GM18868 (cell line): ENCODE data around the gene SIM1.
A peak's percentile ranks its signal among the peaks of the same experiment; 100 is the strongest.

Experiments
- ATAC-seq: cut with Tn5 transposase; IDR thresholded peaks from one replicate; pipeline ENCODE4 v1.9.1; 2021; ENCODE audit warnings: mild to moderate bottlenecking, moderate library complexity; ENCODE audit not compliant: unreplicated experiment

SIM1 gene

GRCh38 chr6:100464903-100465700, at the start of gene SIM1:
Gene SIM1, minus strand, starts transcription at chr6:100464921. Its CDS starts 1,453 bp downstream, at chr6:100463468.
- no peak for ATAC-seq

DNA sequence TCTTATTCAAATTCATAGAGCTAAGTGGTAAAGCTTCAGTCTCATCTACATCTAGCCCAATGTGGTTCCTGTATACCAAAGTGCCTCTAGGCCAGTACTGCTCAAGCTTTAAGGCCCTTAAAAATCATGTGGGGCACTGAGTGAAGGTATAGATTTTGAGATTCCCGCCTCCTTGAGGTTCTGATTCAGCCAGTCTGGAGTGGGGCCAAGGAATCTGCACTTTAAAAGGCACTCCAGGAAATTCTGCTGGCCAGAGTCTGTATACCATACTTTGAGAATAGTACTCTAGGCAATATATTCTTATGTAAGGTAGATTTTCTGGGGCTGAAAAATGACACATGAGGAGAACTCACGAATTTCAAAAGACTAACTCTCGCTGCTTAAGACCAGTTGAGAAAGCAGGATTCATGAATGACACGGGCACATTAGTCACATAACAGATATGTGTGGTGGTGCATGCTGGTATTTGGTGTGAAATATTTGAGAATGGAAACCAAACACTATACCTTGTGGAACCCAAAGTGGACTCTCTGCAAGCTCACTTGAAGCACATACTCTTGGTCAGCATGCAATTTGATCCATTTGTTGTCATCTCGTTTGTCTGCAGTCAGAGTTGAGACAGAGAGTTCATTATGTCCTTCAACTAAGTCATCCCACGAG, 47.6 kb upstream of the SIM1 start:
- ATAC-seq = no peak

DNA sequence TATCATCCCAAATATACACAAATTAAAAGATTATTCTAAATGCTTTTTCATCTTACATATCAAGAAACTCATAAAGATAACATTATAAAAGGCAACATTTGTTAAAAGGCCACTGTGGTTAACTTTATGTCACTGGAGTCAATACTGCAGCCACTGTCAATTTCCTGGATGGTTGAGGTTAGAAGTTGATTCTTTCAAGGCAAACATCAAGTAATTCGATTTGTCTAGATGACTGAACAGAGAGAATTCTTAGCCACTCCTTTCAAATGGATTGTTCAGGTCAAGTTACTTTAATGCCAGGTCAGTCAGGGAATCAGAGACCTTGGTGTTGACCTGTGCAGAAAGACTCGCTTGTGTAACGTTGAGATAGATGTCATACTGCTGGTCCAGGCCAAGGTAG, 44.4 kb upstream of the SIM1 start:
- no peak for ATAC-seq

DNA sequence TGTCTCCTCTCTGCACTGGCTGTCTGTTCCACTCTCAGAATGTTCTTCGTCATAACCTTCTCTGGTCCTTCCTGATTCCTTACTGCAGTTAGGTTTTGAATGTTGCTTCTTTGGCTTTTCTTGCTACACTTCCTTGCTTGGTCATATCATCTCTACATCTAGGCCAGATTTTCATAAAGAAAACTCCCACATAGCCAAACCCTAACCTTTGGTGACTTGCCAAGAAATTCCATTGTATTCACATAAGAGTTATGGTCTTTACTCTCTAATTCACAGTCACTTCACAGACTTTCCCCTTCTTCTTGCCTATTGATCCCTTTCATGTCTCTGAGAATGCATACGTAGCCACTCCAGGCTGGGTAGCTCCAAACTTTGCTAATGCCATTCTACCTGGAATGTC, 41.9 kb upstream of the SIM1 start:
- no peak for ATAC-seq

DNA sequence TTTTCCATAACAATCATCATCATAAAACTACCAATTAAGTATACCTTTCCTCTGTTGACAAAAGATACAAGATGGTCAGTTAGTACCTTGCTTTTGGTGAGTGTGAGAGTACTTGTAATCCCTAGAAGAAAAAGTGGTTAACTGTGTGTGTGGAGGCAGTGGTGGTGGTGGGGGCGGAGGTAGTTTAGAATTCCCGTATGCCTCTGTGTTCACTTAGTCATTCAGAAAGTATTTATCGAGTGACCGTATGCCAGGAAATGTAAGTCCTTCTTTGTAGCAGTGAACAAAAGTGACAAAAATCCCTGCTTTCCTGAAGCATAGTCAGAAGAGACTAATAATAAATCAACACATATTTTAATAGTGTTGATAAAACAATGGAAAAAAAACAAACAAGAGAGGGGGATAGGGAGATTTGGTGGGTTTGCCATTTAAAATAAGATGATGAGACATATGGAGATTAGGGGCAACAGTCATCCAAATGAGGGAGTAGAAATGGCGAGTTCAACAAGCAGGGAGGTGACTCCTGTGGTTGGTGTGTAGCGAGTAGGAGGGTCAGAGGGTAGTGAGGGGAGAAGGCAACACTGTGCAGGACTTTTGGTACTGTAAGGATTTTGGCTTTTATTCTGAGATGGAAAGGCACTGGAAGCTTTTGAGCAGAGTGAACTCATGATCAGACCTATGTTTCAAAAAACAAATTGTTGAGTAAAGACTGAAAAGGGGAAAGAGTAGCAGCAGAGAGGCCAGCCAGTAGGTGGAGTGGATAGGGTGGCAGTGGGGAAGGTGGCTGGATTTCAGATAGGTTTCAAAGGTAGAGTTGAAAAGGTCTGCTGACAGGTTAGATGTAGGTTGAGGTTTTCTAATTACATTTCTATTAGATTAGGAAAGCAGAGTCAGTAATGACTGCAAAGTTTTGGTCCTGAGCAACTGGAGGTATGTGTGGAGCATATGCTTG, 40.3 kb upstream of the SIM1 start:
- ATAC-seq = peak; percentile 73

- no peak for ATAC-seq
Observed at GRCh38 chr6:100503043-100503705, 38.5 kb upstream of the SIM1 start.

DNA sequence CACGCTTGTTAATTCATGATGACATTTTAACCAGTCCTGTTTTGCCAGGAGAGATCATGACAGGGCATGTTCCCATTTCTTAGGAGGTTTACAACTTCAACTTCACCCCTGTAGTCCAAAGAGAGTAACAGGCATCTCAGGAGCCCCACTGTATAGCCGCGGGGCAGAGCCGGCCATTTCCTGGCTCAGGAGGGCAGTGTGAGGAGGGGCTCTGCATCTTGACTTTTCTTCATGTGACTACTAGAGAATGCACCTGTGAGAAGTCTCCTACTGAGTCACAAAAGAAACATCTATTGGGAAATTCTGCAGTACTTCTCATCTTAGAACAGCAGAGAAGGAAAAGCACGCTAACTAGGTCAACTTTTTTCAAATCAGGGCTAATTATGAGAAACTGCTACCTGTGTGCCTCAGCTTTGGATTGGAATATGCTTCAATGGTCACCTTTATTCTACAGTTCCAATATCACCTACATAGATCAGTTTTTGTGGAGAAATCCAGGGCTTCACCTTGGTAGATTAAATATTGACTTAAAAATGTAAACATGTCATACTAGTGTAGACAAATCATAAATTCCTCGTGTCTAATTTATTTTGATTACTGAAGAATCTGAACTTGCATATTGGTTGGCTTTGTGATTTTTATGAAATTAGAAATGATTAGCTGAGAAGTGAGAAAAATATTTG, 28.6 kb upstream of the SIM1 start:
- no peak for ATAC-seq

- no peak for ATAC-seq
Observed at GRCh38 chr6:100491952-100492670, 27.4 kb upstream of the SIM1 start.

DNA sequence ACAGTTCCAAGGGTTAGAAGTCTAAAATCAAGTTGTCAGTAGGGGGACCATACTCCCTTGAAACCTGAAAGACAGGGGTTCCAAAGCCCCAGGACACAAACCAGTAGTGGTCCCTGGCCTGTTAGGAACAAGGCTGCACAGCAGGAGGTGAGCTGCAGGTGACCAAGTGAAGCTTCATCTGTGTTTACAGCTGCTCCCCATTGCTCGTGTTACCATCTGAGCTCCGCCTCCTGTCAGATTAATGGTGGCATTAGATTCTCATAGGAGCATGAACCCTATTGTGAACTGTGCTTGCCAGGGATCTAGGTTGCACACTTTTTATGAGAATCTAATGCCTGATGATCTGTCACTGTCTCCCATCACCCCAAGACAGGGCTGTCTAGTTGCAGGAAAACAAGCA, 25.3 kb upstream of the SIM1 start:
- ATAC-seq = no peak

DNA sequence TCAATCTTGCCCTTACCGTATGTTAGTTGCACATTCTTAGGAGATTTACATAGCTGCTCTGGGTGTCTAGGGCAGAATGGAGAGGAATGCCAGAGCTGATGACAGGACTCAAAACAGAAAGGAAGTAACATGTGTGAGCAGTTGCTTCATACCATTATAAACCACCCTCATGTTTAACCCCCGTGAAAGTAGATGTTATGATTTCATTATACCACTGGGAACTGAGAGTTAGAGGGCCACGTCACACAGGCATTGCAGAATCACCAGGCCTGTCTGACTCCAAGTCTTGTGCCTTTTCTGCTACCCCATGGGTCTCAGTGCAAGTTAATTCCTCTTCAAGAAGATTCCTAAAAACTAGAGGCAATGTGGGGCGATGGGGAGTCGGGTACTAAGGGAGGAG, 23.5 kb upstream of the SIM1 start:
- ATAC-seq = peak; percentile 46

DNA sequence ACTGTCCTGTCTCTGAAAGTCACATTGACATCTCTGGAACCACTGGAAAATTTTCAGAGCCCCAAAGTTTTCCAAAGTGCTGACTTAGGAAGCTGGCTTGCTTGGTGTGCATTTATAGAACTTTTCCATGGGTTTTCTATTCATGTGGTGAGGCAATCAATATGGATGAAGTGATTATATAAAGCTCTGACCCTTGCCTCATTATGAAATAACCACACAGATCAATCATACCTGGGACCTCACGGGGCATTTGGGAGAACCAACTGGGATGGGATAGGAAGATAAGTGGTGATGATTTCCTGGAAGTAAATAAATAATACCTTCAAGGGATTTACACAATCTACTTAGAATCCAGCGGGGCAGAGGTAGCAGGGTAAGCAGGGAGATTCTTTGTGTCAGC, 22.9 kb upstream of the SIM1 start:
- no peak for ATAC-seq

- ATAC-seq = no peak
Observed at GRCh38 chr6:100485268-100485667, 20.5 kb upstream of the SIM1 start.

GRCh38 chr6:100484474-100484873, 19.8 kb upstream of the SIM1 start:
- peak; percentile 70 for ATAC-seq

- no peak for ATAC-seq
Observed at GRCh38 chr6:100482698-100483097, 18.0 kb upstream of the SIM1 start.

DNA sequence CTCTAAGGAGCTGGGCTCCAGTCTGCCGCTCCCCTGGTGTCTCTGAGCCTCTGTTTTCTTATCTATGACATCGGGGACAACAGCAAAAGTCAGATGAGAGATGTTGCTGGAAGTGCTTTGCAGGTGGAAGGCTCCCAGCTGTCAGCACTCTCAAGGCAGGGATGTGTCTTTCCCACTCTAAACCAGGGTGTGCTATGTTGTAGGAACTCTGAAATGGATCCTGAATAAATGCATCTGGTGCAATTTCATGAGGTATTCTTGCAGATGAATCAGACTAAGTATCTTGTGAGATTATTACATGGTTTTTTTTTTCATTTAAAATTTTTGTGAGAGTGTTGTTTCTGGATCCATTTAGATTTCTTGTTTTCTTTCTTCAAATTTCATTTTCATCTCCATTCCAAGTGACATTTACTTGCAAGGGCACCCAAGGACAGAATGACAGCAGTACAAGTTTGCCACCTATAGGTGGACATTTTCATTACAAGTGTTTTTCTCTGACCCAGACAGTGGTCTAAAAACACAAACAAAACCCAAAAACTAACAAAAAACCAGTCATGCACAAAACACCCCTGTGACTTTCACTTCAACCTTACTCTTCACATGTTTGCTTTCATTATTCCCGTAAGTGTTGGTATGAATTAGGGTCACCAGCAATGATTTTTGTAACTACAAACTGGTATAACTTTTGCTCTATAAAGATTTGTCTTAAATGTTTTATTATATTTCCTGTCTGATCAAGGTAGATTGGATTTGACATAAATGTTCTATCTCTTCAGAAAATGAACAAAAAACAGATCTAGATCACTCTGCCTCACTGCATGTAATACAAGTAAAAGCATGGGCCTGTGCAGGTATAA, 14.7 kb upstream of the SIM1 start:
- peak; percentile 40 for ATAC-seq

DNA sequence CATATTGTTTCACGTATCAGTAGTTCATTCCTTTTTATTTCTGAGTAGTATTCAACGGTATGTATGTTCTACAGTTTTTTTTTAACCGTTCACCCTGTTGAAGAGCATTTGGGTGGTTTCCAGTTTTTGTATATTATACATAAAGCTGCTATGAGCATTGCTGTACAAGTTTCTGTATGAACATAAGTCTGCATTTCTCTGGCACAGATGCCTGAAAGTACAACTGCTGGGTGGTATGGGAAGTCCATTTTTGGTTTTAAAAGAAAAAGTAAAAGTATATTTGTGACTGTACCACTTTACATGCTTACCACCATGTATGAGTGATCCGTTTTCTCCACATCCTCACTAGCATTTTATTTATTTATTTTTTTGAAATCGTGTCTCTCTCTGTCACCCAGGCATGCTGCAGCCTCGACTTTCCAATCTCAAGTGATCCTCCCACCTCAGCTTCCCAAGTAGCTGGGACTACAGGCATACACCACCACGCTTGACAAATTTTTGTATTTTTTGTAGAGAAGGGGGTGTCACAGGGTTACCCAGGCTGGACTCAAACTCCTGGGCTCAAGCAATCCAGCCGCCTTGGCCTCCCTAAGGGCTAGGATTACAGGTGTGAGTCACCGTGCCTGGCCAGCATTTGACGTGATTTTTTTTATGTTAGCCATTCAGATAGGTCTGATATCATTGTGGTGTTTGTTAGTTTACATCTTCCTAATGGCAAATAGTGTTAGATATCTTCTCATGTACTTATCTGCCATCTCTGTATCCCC, 11.0 kb upstream of the SIM1 start:
- ATAC-seq = peak; percentile 79

DNA sequence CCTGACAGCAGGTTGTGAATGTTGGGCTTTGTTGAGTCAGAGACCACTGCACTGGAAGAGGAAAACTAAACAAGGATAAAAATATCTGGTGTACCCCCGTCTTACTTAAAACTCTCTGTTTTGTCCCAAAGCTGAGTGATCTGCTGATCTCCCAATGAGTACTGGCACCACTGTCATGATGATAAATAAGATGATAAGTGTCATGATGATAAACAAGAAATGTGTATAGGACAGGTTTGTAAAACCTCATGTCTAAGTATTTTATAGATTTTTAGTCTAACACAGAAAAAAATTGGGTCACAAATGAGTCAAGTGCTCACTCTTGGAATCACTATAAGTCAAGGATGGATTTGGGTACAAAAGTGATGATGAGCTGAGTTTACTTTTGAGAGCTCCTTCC, 8.5 kb upstream of the SIM1 start:
- ATAC-seq = no peak

GRCh38 chr6:100472674-100473073, 8.0 kb upstream of the SIM1 start:
- peak; percentile 87 for ATAC-seq
